Astrocyte (in vitro differentiated cells and primary cell): ENCODE measurements around the gene TMC8. TPM values are rescaled to one million over a fixed set of nuclear protein-coding genes. Genes with fewer than 3 reads are reported as not detected.

ENCODE experiments used
- DNase-seq: peaks from one replicate; pipeline ENCODE4 v3.0.0-alpha.2; 2010; ENCODE audit warnings: low read depth
- FAIRE-seq: peaks from 2 replicates; lab custom pipeline; 2011; peaks lifted over from hg19 to GRCh38; lab: Jason Lieb, UNC
- H2AFZ ChIP-seq: 2 replicates; pipeline ENCODE4 v1.6.0; 2012; ENCODE audit warnings: low read depth, low read length, inconsistent platforms
- H3K27ac ChIP-seq: 2 replicates; pipeline ENCODE4 v1.5.1; 2011; ENCODE audit warnings: low read depth, low read length, inconsistent platforms
- H3K27me3 ChIP-seq: 2 replicates; pipeline ENCODE4 v1.6.0; 2011; ENCODE audit warnings: low read length, inconsistent platforms; ENCODE audit not compliant: insufficient read depth
- H3K36me3 ChIP-seq: 2 replicates; pipeline ENCODE4 v1.5.1; 2011; ENCODE audit warnings: low read length, inconsistent platforms; ENCODE audit not compliant: insufficient read depth
- H3K4me1 ChIP-seq: 2 replicates; pipeline ENCODE4 v1.5.1; 2011; ENCODE audit warnings: low read length, inconsistent platforms; ENCODE audit not compliant: insufficient read depth
- H3K4me2 ChIP-seq: 2 replicates; pipeline ENCODE4 v1.6.0; 2012; ENCODE audit warnings: low read length, inconsistent platforms
- H3K4me3 ChIP-seq: 2 replicates; pipeline ENCODE4 v1.5.1; 2011; ENCODE audit warnings: low read depth, mild to moderate bottlenecking, low read length, inconsistent platforms; ENCODE audit not compliant: insufficient read depth
- H3K79me2 ChIP-seq: 2 replicates; pipeline ENCODE4 v1.6.0; 2012; ENCODE audit warnings: mild to moderate bottlenecking, low read length, inconsistent platforms; ENCODE audit not compliant: insufficient read depth
- H3K9ac ChIP-seq: 2 replicates; pipeline ENCODE4 v1.6.0; 2012; ENCODE audit warnings: mild to moderate bottlenecking, low read length, inconsistent platforms
- H3K9me3 ChIP-seq: 2 replicates; pipeline ENCODE4 v1.5.1; 2012; ENCODE audit warnings: low read depth, mild to moderate bottlenecking, low read length, inconsistent platforms; ENCODE audit not compliant: insufficient read depth
- H4K20me1 ChIP-seq: 2 replicates; pipeline ENCODE4 v1.6.0; 2012; ENCODE audit warnings: low read length, inconsistent platforms; ENCODE audit not compliant: insufficient read depth
- H3K27ac Mint-ChIP-seq: one replicate; pipeline ENCODE4 v1.8.0; 2021; ENCODE audit warnings: mild to moderate bottlenecking, mixed read lengths; ENCODE audit not compliant: unreplicated experiment
- H3K27me3 Mint-ChIP-seq: one replicate; pipeline ENCODE4 v1.8.0; 2021; ENCODE audit warnings: low read depth, mixed read lengths; ENCODE audit not compliant: unreplicated experiment
- H3K36me3 Mint-ChIP-seq: one replicate; pipeline ENCODE4 v1.8.0; 2021; ENCODE audit warnings: low read depth, mixed read lengths; ENCODE audit not compliant: unreplicated experiment
- H3K4me1 Mint-ChIP-seq: one replicate; pipeline ENCODE4 v1.8.0; 2021; ENCODE audit warnings: low read depth, mixed read lengths; ENCODE audit not compliant: unreplicated experiment
- H3K4me3 Mint-ChIP-seq: one replicate; pipeline ENCODE4 v1.8.0; 2021; ENCODE audit warnings: mild to moderate bottlenecking, moderate library complexity, mixed read lengths; ENCODE audit not compliant: unreplicated experiment
- H3K9me3 Mint-ChIP-seq: one replicate; pipeline ENCODE4 v1.8.0; 2021; ENCODE audit warnings: mild to moderate bottlenecking, mixed read lengths; ENCODE audit not compliant: unreplicated experiment
- CTCF ChIP-seq: IDR thresholded peaks from 2 replicates; pipeline ENCODE4 v1.5.1; 2011; ENCODE audit warnings: low read depth, mild to moderate bottlenecking, inconsistent platforms, low read length, moderate library complexity; ENCODE audit not compliant: insufficient read depth
- EZH2 ChIP-seq: IDR thresholded peaks from 2 replicates; pipeline ENCODE4 v1.6.1; 2012; ENCODE audit warnings: mild to moderate bottlenecking, low read length, inconsistent platforms; ENCODE audit not compliant: insufficient read depth
- total RNA-seq: library from RNA; stranded (reverse); gene quantifications from 2 replicates; pipeline ENCODE4 v1.2.1, GENCODE V29; 2021

TMC8 gene
- total RNA-seq, 1 donor from 2014 or later, result 0.27 TPM

DNA sequence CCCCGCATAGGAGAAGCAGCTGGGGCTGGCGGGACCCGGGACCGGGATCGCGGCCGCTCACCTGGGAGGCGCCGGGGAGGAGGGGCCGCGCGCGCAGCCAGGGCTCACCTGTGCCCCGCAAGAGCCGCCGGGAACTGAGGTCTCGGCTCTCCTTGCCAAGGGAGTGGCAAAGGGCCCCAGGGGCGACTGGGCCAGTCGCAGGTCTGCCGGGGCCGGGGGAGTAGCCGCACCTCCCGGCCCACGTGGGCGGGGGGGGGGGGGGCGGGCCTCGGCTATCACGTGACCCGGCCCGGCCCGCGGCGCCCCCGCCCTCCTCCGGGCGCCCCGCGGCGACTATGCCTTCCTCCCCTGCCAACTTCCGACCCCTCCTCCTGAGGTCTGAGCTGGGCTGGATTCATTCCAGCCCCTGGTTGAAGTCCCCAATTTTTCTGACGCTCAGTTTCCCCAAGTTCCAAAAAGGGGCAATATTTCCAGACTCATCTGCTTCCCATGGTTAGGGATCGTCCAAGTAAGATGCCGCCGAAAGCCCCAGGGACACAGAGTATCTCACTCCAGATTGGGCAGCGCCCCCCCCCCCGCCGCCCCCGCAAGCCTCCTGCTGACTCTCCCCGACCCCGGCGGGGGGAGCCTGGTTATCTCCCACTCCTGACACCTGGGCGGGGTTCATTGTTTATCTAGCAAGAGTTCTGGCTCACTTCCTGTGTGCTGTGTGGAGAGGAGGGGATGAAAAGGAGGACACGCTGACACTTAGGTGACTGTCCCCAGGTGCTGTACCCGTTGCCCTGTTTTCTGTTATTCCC, 1.8 kb upstream of the TMC8 start, which contains the start of gene TMC6:
Gene TMC6, minus strand, starts transcription at position 205 of the 800 bp plus-strand sequence. CDS start 1,923 bp downstream, outside the sequence.
- Mint-ChIP-seq H3K4me3 (peak within 1 kb of the TSS; percentile 88), H3K27me3 (peaks cover 9% of the 10 kb centered on the region), H3K36me3 (peaks cover under 1% of the 10 kb centered on the region), H3K9me3 (no peaks in the 10 kb centered on the region), H3K4me1 (peaks cover 2% of the 10 kb centered on the region), H3K27ac (peak within 1 kb of the TSS; percentile 75)
- H3K4me3 ChIP-seq, result peak within 1 kb of the TSS; percentile 54
- H3K9me3 ChIP-seq, result no peaks in the 10 kb centered on the region
- no peaks in the 10 kb centered on the region for H3K79me2 ChIP-seq
- H3K36me3 ChIP-seq, result no peaks in the 10 kb centered on the region
- H3K4me2 ChIP-seq, result peak within 1 kb of the TSS; percentile 84
- H3K9ac ChIP-seq, result peak within 1 kb of the TSS; percentile 31
- FAIRE-seq, result no peak
- DNase-seq, result no peak
- H3K27ac ChIP-seq, result no peak within 1 kb of the TSS
- H4K20me1 ChIP-seq, result no peaks in the 10 kb centered on the region
- peaks cover 11% of the 10 kb centered on the region for H3K4me1 ChIP-seq
- H2AFZ ChIP-seq, result peak within 1 kb of the TSS; percentile 56
- TF ChIP-seq EZH2 (peak; percentile 3), CTCF (no peak)
- peaks cover 12% of the 10 kb centered on the region for H3K27me3 ChIP-seq

DNA sequence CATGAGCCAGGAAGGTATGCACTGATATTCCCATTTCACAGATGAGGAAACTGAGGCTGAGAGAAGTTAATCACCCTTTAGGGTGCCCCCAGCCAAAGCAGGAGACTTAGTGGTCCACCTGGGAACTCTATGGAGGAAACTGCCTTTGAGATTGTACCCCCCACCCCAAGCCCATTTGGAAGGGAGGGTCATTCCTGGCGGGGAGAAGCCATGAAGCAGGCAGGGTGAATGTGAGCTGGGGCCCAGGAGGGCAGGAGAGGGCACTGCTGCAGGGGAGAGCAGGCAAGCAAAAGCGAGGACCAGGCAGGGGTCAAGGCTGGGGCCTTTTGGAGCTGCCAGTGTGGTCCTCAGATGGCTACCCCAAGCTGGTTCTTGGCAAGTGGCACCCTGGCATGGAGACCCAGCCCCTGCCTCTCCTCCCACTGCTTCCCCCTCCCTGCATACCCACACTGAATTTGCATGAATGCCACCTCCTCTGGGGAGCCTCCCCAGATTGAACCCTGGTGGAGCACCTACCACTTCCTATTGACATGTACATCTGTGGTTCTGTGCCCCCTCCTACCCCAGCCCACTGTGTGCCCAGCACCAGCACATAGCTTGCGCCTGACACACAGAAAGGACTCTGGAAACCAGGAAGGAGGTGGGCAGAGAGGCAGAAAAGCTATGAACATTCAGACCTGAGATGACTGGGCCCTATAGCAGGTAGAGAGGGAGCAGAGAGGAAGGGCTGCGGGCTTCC, 1.1 kb upstream of the TMC8 start:
- Histone ChIP-seq H3K9ac (no peak overlapping the region), H2AFZ (no peak overlapping the region), H3K4me1 (peaks cover 11% of the 10 kb centered on the region), H4K20me1 (no peaks in the 10 kb centered on the region), H3K9me3 (no peaks in the 10 kb centered on the region), H3K4me2 (peak overlapping the region; percentile 84), H3K4me3 (no peak overlapping the region), H3K79me2 (no peaks in the 10 kb centered on the region), H3K27me3 (peaks cover 12% of the 10 kb centered on the region), H3K36me3 (no peaks in the 10 kb centered on the region), H3K27ac (no peak overlapping the region)
- Mint-ChIP-seq H3K27me3 (peaks cover 12% of the 10 kb centered on the region), H3K4me3 (peak overlapping the region; percentile 88), H3K9me3 (no peaks in the 10 kb centered on the region), H3K27ac (peak overlapping the region; percentile 53), H3K36me3 (no peaks in the 10 kb centered on the region), H3K4me1 (peaks cover 2% of the 10 kb centered on the region)
- DNase-seq, result no peak
- TF ChIP-seq EZH2 (no peak), CTCF (no peak)
- FAIRE-seq, result no peak
